ENCODE measurements around the gene TMEM232. TPM values are rescaled to one million over a fixed set of nuclear protein-coding genes. Genes with fewer than 3 reads are reported as not detected.

TMEM232 gene
- total RNA-seq, 1 experiment from 2014 or later: 1.6 TPM

GRCh38 chr5:110562191-110562590, 164.3 kb downstream of the TMEM232 start:
- Histone ChIP-seq H3K79me2 (ENCODE audit: insufficient read depth, low read length) (no peaks in the 10 kb centered on the region), H3K79me1 (ENCODE audit: insufficient read depth, low read depth, low read length, poor library complexity, severe bottlenecking) (no peaks in the 10 kb centered on the region), H2BK20ac (ENCODE audit: low read depth, low read length, poor library complexity, severe bottlenecking) (no peak overlapping the region), H3K23me2 (ENCODE audit: insufficient read length, low read depth, low read length, poor library complexity, severe bottlenecking) (no peaks in the 10 kb centered on the region), H2BK5ac (ENCODE audit: insufficient read length, low read length) (no peak overlapping the region), H3K9ac (ENCODE audit: extremely low read depth, insufficient read length, low read length) (no peak overlapping the region), H2AFZ (ENCODE audit: low read length) (no peak overlapping the region), H4K8ac (replicated peaks; ENCODE audit: insufficient read length, low read depth, low read length) (no peak overlapping the region), H3T11ph (ENCODE audit: low read length) (no peak overlapping the region), H2BK12ac (ENCODE audit: insufficient read length, low read depth, low read length) (no peak overlapping the region), H4K5ac (ENCODE audit: insufficient read length, low read depth, low read length) (no peak overlapping the region), H2BK15ac (ENCODE audit: low read depth, low read length) (no peak overlapping the region), H3K14ac (ENCODE audit: insufficient read depth, low read length) (no peak overlapping the region), H3K27me3 (ENCODE audit: insufficient read depth, low read length) (no peaks in the 10 kb centered on the region), H3K9me3 (ENCODE audit: control insufficient read depth, low read depth, low read length) (no peaks in the 10 kb centered on the region), H4K91ac (ENCODE audit: insufficient read length, low read depth, low read length) (no peak overlapping the region), H3K18ac (ENCODE audit: insufficient read length, low read depth, low read length) (no peak overlapping the region), H3K4me1 (ENCODE audit: insufficient read depth, low read length) (no peaks in the 10 kb centered on the region), H2BK120ac (ENCODE audit: low read depth, low read length, poor library complexity, severe bottlenecking) (no peak overlapping the region), H4K20me1 (ENCODE audit: control insufficient read depth, insufficient read depth, insufficient read length) (no peaks in the 10 kb centered on the region), H3K27ac (ENCODE audit: insufficient read length, low read depth, low read length) (no peak overlapping the region), H3K4me2 (ENCODE audit: insufficient read depth, insufficient read length, low read length) (no peak overlapping the region), H2AK5ac (ENCODE audit: insufficient read length, low read length) (no peak overlapping the region), H3K56ac (ENCODE audit: insufficient read length, low read depth, low read length) (no peak overlapping the region), H3K4ac (ENCODE audit: low read depth, low read length) (no peak overlapping the region), H3K23ac (ENCODE audit: insufficient read length, low read depth, low read length) (no peak overlapping the region)
- no peak for TF ChIP-seq CTCF (conservative IDR thresholded peaks at IDR 0.05)
- Mint-ChIP-seq H3K4me3 (no peak overlapping the region), H3K27me3 (ENCODE audit: low read depth) (no peaks in the 10 kb centered on the region), H3K36me3 (ENCODE audit: insufficient read depth in 1 of 3, low read depth in 3 of 3) (peaks cover 1 to 7% (median 7%) of the 10 kb centered on the region in 3 experiments; a peak in 4 of 7 replicates), H3K9me3 (peaks cover 2 to 5% of the 10 kb centered on the region in 2 experiments; a peak in 2 of 5 replicates), H3K27ac (no peak overlapping the region; a peak in 1 of 7 replicates), H3K4me1 (peaks cover 3 to 9% of the 10 kb centered on the region in 2 experiments)
- DNase-seq: no peak

Measured in H9 (cell line).